Neuronal stem cell (in vitro differentiated cells): ENCODE data around the gene PCYT2. TPM values are rescaled to one million over a fixed set of nuclear protein-coding genes. Genes with fewer than 3 reads are reported as not detected.

ENCODE experiments used
- DNase-seq: peaks from one replicate; pipeline ENCODE4 v3.0.0-alpha.2; 2013; ENCODE audit warnings: low spot score
- H2AFZ ChIP-seq: one replicate; pipeline ENCODE4 v1.6.1; 2013; ENCODE audit warnings: mild to moderate bottlenecking, low read length, inconsistent platforms
- H2AK5ac ChIP-seq: 2 replicates; pipeline ENCODE4 v1.6.1; 2013; ENCODE audit warnings: low read depth, mild to moderate bottlenecking, inconsistent platforms, low read length, moderate library complexity, mixed read lengths
- H2BK120ac ChIP-seq: 2 replicates; pipeline ENCODE4 v1.6.1; 2013; ENCODE audit warnings: low read depth, mild to moderate bottlenecking, inconsistent platforms, low read length, moderate library complexity, mixed read lengths
- H2BK12ac ChIP-seq: one replicate; pipeline ENCODE4 v1.6.1; 2013; ENCODE audit warnings: low read length, inconsistent platforms
- H2BK15ac ChIP-seq: 2 replicates; pipeline ENCODE4 v1.6.1; 2013; ENCODE audit warnings: mild to moderate bottlenecking, low read length, inconsistent platforms, mixed read lengths
- H2BK5ac ChIP-seq: one replicate; pipeline ENCODE4 v1.6.1; 2013; ENCODE audit warnings: inconsistent platforms, mild to moderate bottlenecking, low read length, moderate library complexity
- H3K14ac ChIP-seq: one replicate; pipeline ENCODE4 v1.6.1; 2013; ENCODE audit warnings: low read length, inconsistent platforms
- H3K18ac ChIP-seq: 2 replicates; pipeline ENCODE4 v1.6.1; 2013; ENCODE audit warnings: low read length, inconsistent platforms
- H3K23ac ChIP-seq: 2 replicates; pipeline ENCODE4 v1.6.1; 2013; ENCODE audit warnings: low read depth, mild to moderate bottlenecking, mixed read lengths, low read length, inconsistent platforms; ENCODE audit not compliant: poor library complexity
- H3K27ac ChIP-seq: replicated peaks from 3 replicates; pipeline ENCODE4 v1.5.1; 2013; ENCODE audit warnings: low read length, inconsistent platforms
- H3K27me3 ChIP-seq, 3 experiments: 2 replicates each; pipeline ENCODE4 v1.6.1; 2013; ENCODE audit warnings: low read length in 3 of 3, mild to moderate bottlenecking in 2 of 3, inconsistent platforms in 1 of 3, low read depth in 1 of 3, mixed read lengths in 1 of 3, moderate library complexity in 1 of 3; ENCODE audit not compliant: control insufficient read depth in 3 of 3, insufficient read depth in 3 of 3
- H3K36me3 ChIP-seq, 2 donors: replicated peaks in 1 of 2; 2 replicates each; pipeline ENCODE4 v1.6.1; 2013; ENCODE audit warnings: low read length in 2 of 2; ENCODE audit not compliant: control insufficient read depth in 2 of 2, insufficient read depth in 2 of 2
- H3K4ac ChIP-seq: 2 replicates; pipeline ENCODE4 v1.6.1; 2013; ENCODE audit warnings: inconsistent platforms, mild to moderate bottlenecking, low read length, moderate library complexity
- H3K4me1 ChIP-seq, 2 donors: 1 replicate in 1 of 2; 2 replicates in 1 of 2; pipeline ENCODE4 v1.6.1; 2013; ENCODE audit warnings: low read length in 2 of 2, low read depth in 1 of 2; ENCODE audit not compliant: control insufficient read depth in 2 of 2, insufficient read depth in 1 of 2
- H3K4me2 ChIP-seq: one replicate; pipeline ENCODE4 v1.6.1; 2013; ENCODE audit warnings: mild to moderate bottlenecking, low read length, inconsistent platforms; ENCODE audit not compliant: insufficient read depth, poor library complexity, severe bottlenecking
- H3K4me3 ChIP-seq, 2 donors: 2 replicates each; pipeline ENCODE4 v1.5.1; 2013; ENCODE audit warnings: low read length in 2 of 2, mild to moderate bottlenecking in 2 of 2, inconsistent platforms in 1 of 2, moderate library complexity in 1 of 2
- H3K79me1 ChIP-seq: one replicate; pipeline ENCODE4 v1.6.1; 2013; ENCODE audit warnings: low read depth, mild to moderate bottlenecking, inconsistent platforms, low read length, moderate library complexity
- H3K9ac ChIP-seq: one replicate; pipeline ENCODE4 v1.6.1; 2013; ENCODE audit warnings: mild to moderate bottlenecking, low read depth, low read length, inconsistent platforms; ENCODE audit not compliant: poor library complexity
- H3K9me3 ChIP-seq, 2 donors: replicated peaks in 1 of 2; 2 replicates each; pipeline versions ENCODE3 to v1.6.1; 2013; ENCODE audit warnings: low read length in 2 of 2, mild to moderate bottlenecking in 2 of 2, inconsistent platforms in 1 of 2, low read depth in 1 of 2, mixed read lengths in 1 of 2, moderate library complexity in 1 of 2; ENCODE audit not compliant: control insufficient read depth in 2 of 2, insufficient read depth in 1 of 2
- H4K8ac ChIP-seq: one replicate; pipeline ENCODE4 v1.6.1; 2013; ENCODE audit warnings: low read depth, mild to moderate bottlenecking, inconsistent platforms, low read length, moderate library complexity
- H4K91ac ChIP-seq: one replicate; pipeline ENCODE4 v1.6.1; 2013; ENCODE audit warnings: low read length, low read depth, mild to moderate bottlenecking, inconsistent platforms; ENCODE audit not compliant: poor library complexity
- WGBS, 2 donors: extraction: QIAGEN DNeasy Blood & Tissue Kit; methylation state at CpG; one replicate each; pipeline ENCODE4 v1.1.7; 2013; ENCODE audit warnings: missing lambda C conversion rate in 2 of 2, mixed read lengths in 1 of 2; ENCODE audit not compliant: insufficient read length in 2 of 2, insufficient replicate concordance in 1 of 2; ENCODE audit errors: extremely low coverage in 2 of 2; 5-methylcytosine and 5-hydroxymethylcytosine counted together
- polyA plus RNA-seq, 2 experiments: library from polyadenylated mRNA; stranded (reverse); fragments of 200-250 nt; gene quantifications; one replicate each; pipeline ENCODE4 v1.2.3, GENCODE V29; 2013

Gene PCYT2
- 16.8 TPM for polyA plus RNA-seq (2013, experiment 1 of 2)
- polyA plus RNA-seq (2013, experiment 2 of 2) = 15.9 TPM

- H3K79me1 ChIP-seq = peaks cover 5% of the 10 kb centered on the region
- H3K4ac ChIP-seq = no peak within 1 kb of the TSS
- peaks cover 4 to 10% of the 10 kb centered on the region in 2 donors for H3K4me1 ChIP-seq
- H3K4me3 ChIP-seq = peak within 1 kb of the TSS; percentile 76 to 95
- no peak within 1 kb of the TSS for H4K91ac ChIP-seq
- H3K23ac ChIP-seq = peak within 1 kb of the TSS; percentile 80
- WGBS, 2 donors = no CpG with 5 or more reads among the region's 84 CpGs
- peak within 1 kb of the TSS; percentile 92 for H3K9ac ChIP-seq
- no peaks in the 10 kb centered on the region for H3K9me3 ChIP-seq
- no peak within 1 kb of the TSS for H2BK15ac ChIP-seq
- no peak within 1 kb of the TSS for H2BK5ac ChIP-seq
- H3K18ac ChIP-seq = peak within 1 kb of the TSS; percentile 83
- DNase-seq = peak; percentile 81
- H3K4me2 ChIP-seq = peak within 1 kb of the TSS; percentile 98
- H3K27me3 ChIP-seq = no peaks in the 10 kb centered on the region
- no peak within 1 kb of the TSS for H2AK5ac ChIP-seq
- no peak within 1 kb of the TSS for H3K27ac ChIP-seq
- peak within 1 kb of the TSS; percentile 57 for H3K14ac ChIP-seq
- peak within 1 kb of the TSS; percentile 73 for H2AFZ ChIP-seq
- H2BK120ac ChIP-seq = no peak within 1 kb of the TSS
- peaks cover 37 to 73% of the 10 kb centered on the region in 2 donors for H3K36me3 ChIP-seq
- H2BK12ac ChIP-seq = no peak within 1 kb of the TSS
- H4K8ac ChIP-seq = no peak within 1 kb of the TSS
Measured at GRCh38 chr17:81911277-81911961, at the start of gene PCYT2. Gene PCYT2, minus strand, starts transcription at chr17:81911399. Its CDS starts 44 bp downstream, at chr17:81911355.

- Histone ChIP-seq H3K18ac (peak overlapping the region; percentile 83), H3K4ac (no peak overlapping the region), H2BK120ac (no peak overlapping the region), H3K14ac (peak overlapping the region; percentile 82), H3K27me3 (peaks cover 31 to 86% (median 68%) of the 10 kb centered on the region in 3 experiments), H3K79me1 (peaks cover 1% of the 10 kb centered on the region), H4K8ac (no peak overlapping the region), H3K4me3 (peak overlapping the region in 1 of 2 donors; percentile 65), H2BK12ac (peak overlapping the region; percentile 90), H3K27ac (no peak overlapping the region), H3K36me3 (no peaks in the 10 kb centered on the region), H3K4me1 (peaks cover 2 to 14% of the 10 kb centered on the region in 2 donors), H3K9me3 (no peaks in the 10 kb centered on the region), H2AK5ac (peak overlapping the region; percentile 95), H2AFZ (peak overlapping the region; percentile 88), H4K91ac (no peak overlapping the region), H2BK15ac (peak overlapping the region; percentile 98), H3K4me2 (peak overlapping the region; percentile 69), H2BK5ac (peak overlapping the region; percentile 39), H3K9ac (no peak overlapping the region), H3K23ac (peak overlapping the region; percentile 98)
- WGBS, 2 donors = no CpG with 5 or more reads among the region's 98 CpGs
- no peak for DNase-seq
Measured at GRCh38 chr17:81960130-81960958, 49.1 kb upstream of the PCYT2 start.

DNA sequence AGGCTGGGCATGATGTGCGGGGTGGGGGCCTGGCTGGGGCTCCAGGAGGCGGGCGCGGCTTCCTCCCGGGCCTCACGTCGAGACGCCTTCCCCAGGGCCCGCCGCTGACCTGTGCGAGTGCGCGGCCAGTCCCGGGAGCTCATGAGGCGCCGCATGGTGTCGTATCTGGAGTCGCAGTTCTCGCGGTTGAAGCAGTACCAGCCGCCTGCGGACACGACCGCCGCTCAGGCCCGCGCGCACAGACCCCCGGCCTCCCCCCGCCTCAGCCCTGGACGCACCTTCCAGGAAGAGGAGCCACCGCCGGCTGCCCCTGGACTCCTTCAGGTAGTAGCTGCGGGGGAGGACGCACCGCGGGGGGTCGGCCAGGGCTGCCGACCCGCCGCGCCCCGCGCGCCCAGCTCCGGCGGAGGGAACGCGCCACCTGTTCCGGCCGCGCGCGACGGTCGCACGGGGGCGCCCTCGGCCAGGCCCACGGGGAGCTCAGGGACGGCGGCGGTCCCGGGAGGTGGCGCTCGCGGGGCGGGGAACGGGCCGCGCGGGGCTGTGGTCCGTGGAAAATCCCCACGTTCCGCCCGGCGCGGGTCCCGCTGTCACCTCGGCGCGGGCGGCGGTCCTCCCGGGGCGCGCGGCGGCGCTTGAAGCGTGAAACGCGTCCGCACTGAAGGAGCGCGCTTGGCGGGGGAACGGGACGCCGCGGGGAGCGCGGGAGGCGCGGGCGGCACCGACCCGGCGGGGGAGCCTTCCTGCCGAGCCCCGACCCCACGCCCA, 48.3 kb upstream of the PCYT2 start:
- peak overlapping the region; percentile 12 to 65 for H3K4me3 ChIP-seq
- H3K4ac ChIP-seq = no peak overlapping the region
- H2AK5ac ChIP-seq = peak overlapping the region; percentile 97
- H2BK120ac ChIP-seq = peak overlapping the region; percentile 94
- H3K4me1 ChIP-seq = peaks cover 2 to 7% of the 10 kb centered on the region in 2 donors
- no peaks in the 10 kb centered on the region for H3K9me3 ChIP-seq
- H3K27ac ChIP-seq = no peak overlapping the region
- H2BK12ac ChIP-seq = no peak overlapping the region
- peak overlapping the region; percentile 19 for H2BK15ac ChIP-seq
- no peak overlapping the region for H4K8ac ChIP-seq
- H3K4me2 ChIP-seq = peak overlapping the region; percentile 69
- no CpG with 5 or more reads among the region's 112 CpGs for WGBS, 2 donors
- no peaks in the 10 kb centered on the region for H3K36me3 ChIP-seq
- H3K27me3 ChIP-seq = peaks cover 31 to 83% (median 67%) of the 10 kb centered on the region in 3 experiments
- peak overlapping the region; percentile 88 for H2AFZ ChIP-seq
- peak overlapping the region; percentile 39 for H2BK5ac ChIP-seq
- H3K23ac ChIP-seq = peak overlapping the region; percentile 98
- H3K18ac ChIP-seq = peak overlapping the region; percentile 89
- peaks cover 1% of the 10 kb centered on the region for H3K79me1 ChIP-seq
- no peak for DNase-seq
- H4K91ac ChIP-seq = no peak overlapping the region
- H3K9ac ChIP-seq = no peak overlapping the region
- H3K14ac ChIP-seq = peak overlapping the region; percentile 96
